ENCODE results near the gene CD300A.

GRCh38 chr17:74485841-74486240 is 19.4 kb downstream of the CD300A start:
- no peak for TF ChIP-seq POLR2A (IDR thresholded peaks at IDR 0.05)
- TF ChIP-seq, protein P1, sequence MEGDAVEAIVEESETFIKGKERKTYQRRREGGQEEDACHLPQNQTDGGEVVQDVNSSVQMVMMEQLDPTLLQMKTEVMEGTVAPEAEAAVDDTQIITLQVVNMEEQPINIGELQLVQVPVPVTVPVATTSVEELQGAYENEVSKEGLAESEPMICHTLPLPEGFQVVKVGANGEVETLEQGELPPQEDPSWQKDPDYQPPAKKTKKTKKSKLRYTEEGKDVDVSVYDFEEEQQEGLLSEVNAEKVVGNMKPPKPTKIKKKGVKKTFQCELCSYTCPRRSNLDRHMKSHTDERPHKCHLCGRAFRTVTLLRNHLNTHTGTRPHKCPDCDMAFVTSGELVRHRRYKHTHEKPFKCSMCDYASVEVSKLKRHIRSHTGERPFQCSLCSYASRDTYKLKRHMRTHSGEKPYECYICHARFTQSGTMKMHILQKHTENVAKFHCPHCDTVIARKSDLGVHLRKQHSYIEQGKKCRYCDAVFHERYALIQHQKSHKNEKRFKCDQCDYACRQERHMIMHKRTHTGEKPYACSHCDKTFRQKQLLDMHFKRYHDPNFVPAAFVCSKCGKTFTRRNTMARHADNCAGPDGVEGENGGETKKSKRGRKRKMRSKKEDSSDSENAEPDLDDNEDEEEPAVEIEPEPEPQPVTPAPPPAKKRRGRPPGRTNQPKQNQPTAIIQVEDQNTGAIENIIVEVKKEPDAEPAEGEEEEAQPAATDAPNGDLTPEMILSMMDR (IDR thresholded peaks at IDR 0.05) = no peak

All from esophagus squamous epithelium (tissue), 4 donors.